ENCODE data around the gene SLC10A4. TPM values are rescaled to one million over a fixed set of nuclear protein-coding genes. Genes with fewer than 3 reads are reported as not detected.
"Not testable (repeated sequence)": the region's sequence is repeated elsewhere in the genome, so short reads cannot be mapped to it uniquely, and the experiment has no call there.

The SLC10A4 gene
- total and polyA plus RNA-seq, 2 of the 8 experiments (the other 6 are each of a cell fraction or from before 2014, with no cell fraction given), result 4.5 to 5.6 TPM

DNA sequence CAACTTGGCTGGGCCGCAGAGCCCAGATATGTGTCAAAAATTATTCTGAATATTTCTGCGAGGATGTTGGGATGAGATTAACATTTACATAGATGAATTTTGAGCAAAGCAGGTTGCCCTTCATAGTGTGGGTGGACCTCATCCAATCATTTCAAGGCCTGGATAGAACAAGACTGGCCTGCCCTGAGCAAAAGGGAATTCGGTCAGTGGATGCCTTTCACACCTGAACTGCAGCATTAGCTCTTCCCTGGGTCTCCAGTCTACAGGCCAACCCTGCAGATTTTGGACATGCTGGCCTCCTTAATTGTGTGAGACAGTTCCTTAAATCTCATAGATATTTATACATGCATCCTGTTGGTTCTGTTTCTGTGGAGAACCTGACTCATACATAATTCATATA lies 32.4 kb upstream of the SLC10A4 start:
- POLR2A ChIA-PET (ENCODE audit: partially characterized antibody), result interaction anchor here (0.6 kb wide), 1 partner anchor 18 kb away, joined by 3 read pairs; no protein-coding TSS in a partner anchor
- 95% methylated on average over 3 of the region's 3 CpGs; no CpG with 5 or more reads in 1 of the 2 experiments for WGBS, 2 experiments (ENCODE audit: extremely low coverage in 1 of 2, insufficient coverage in 1 of 2, insufficient read length in 1 of 2, insufficient replicate concordance in 2 of 2, low coverage in 1 of 2, low lambda C conversion rate in 2 of 2, missing lambda C conversion rate in 1 of 2)

DNA sequence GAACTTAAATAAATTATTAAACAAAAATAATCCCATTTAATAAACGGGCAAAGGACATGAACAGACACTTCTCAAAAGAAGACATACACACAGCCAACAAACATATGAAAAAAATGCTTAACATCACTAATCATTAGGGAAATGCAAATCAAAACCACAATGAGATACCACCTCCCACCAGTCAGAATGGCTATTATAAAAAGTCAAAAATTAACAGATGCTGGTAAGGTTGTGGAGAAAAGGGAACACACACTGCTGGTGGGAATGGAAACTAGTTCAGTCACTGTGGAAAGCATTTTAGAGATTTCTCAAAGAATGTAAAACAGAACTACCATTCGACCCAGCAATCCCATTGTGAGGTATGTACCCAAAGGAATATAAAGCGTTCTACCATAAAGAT lies 31.5 kb upstream of the SLC10A4 start:
- H3K23me2 ChIP-seq (ENCODE audit: low read depth, low read length); H4K20me1 ChIP-seq (replicated peaks in 1 of 2; ENCODE audit: control insufficient read depth in 1 of 2, insufficient read depth in 2 of 2, low read length in 2 of 2); H4K91ac ChIP-seq (replicated peaks; ENCODE audit: insufficient read length, low read length); H3K14ac ChIP-seq (ENCODE audit: insufficient read length); H3K27me3 ChIP-seq (replicated peaks in 1 of 4; ENCODE audit: control insufficient read depth in 3 of 4, extremely low read depth in 1 of 4, insufficient read depth in 3 of 4, low read length in 3 of 4); H3K4ac ChIP-seq (replicated peaks; ENCODE audit: insufficient read length, low read depth, low read length); H3K79me2 ChIP-seq (ENCODE audit: control insufficient read depth in 1 of 2, insufficient read depth in 2 of 2, low read length in 2 of 2); H3K27ac ChIP-seq (ENCODE audit: low read depth, low read length); CTCF ChIA-PET (ENCODE audit: partially characterized antibody); H3K56ac ChIP-seq (replicated peaks; ENCODE audit: insufficient read length, low read depth, low read length); H3K9ac ChIP-seq (replicated peaks in 1 of 4; ENCODE audit: extremely low read depth in 1 of 4, low read depth in 3 of 4, low read length in 3 of 4); H2BK5ac ChIP-seq (ENCODE audit: low read depth, low read length); H3K4me2 ChIP-seq (ENCODE audit: insufficient read depth in 1 of 2, low read depth in 2 of 2, low read length in 2 of 2); H2BK20ac ChIP-seq (ENCODE audit: low read length); FAIRE-seq; H2AFZ ChIP-seq (ENCODE audit: low read length); H4K5ac ChIP-seq (ENCODE audit: insufficient read length, low read depth, low read length); DNase-seq (ENCODE audit: low read depth in 1 of 2, low spot score in 2 of 2); H3K23ac ChIP-seq (ENCODE audit: insufficient read length); H3K79me1 ChIP-seq (ENCODE audit: low read depth, low read length); H3K9me3 ChIP-seq (ENCODE audit: insufficient read depth in 2 of 2, low read depth in 1 of 2, low read length in 1 of 2); H4K8ac ChIP-seq (ENCODE audit: extremely low read depth, insufficient read depth, low read length); H2AK5ac ChIP-seq (ENCODE audit: low read depth, low read length); H3K18ac ChIP-seq (ENCODE audit: extremely low read depth, low read length); H3K4me3 ChIP-seq (ENCODE audit: extremely low read depth in 1 of 4, insufficient read depth in 2 of 4, low read depth in 3 of 4, low read length in 4 of 4); H3K4me1 ChIP-seq (replicated peaks in 1 of 4; ENCODE audit: control insufficient read depth in 3 of 4, insufficient read depth in 4 of 4, low read length in 3 of 4); H2BK15ac ChIP-seq (ENCODE audit: low read length); H2BK120ac ChIP-seq (replicated peaks; ENCODE audit: low read depth, low read length); H2BK12ac ChIP-seq (ENCODE audit: low read depth, low read length); H3K36me3 ChIP-seq (ENCODE audit: control insufficient read depth in 2 of 4, insufficient read depth in 4 of 4, low read length in 3 of 4): not testable (repeated sequence)
- 91% methylated on average over 3 of the region's 3 CpGs; no CpG with 5 or more reads in 1 of the 2 experiments for WGBS, 2 experiments (ENCODE audit: extremely low coverage in 1 of 2, insufficient coverage in 1 of 2, insufficient read length in 1 of 2, insufficient replicate concordance in 2 of 2, low coverage in 1 of 2, low lambda C conversion rate in 2 of 2, missing lambda C conversion rate in 1 of 2)
- POLR2A ChIA-PET (ENCODE audit: partially characterized antibody), result interaction anchor here (0.6 kb wide), 1 partner anchor 17 kb away, joined by 3 read pairs; no protein-coding TSS in a partner anchor

More for the DNA sequence above, 32.4 kb upstream of the SLC10A4 start:
- no peak overlapping the region for H3K4me2 ChIP-seq (ENCODE audit: insufficient read depth in 1 of 2, low read depth in 2 of 2, low read length in 2 of 2)
- H3K4me1 ChIP-seq (replicated peaks in 1 of 4; ENCODE audit: control insufficient read depth in 3 of 4, insufficient read depth in 4 of 4, low read length in 3 of 4), result no peaks in the 10 kb centered on the region
- no peak overlapping the region for H2BK20ac ChIP-seq (ENCODE audit: low read length)
- no peak overlapping the region for H3K14ac ChIP-seq (ENCODE audit: insufficient read length)
- H3K79me1 ChIP-seq (ENCODE audit: low read depth, low read length), result no peaks in the 10 kb centered on the region
- no peaks in the 10 kb centered on the region for H3K23me2 ChIP-seq (ENCODE audit: low read depth, low read length)
- H3K36me3 ChIP-seq (ENCODE audit: control insufficient read depth in 2 of 4, insufficient read depth in 4 of 4, low read length in 3 of 4), result no peaks in the 10 kb centered on the region
- H3K18ac ChIP-seq (ENCODE audit: extremely low read depth, low read length), result no peak overlapping the region
- no peak overlapping the region; the same call in 1 of the 2 replicates for H4K8ac ChIP-seq (ENCODE audit: extremely low read depth, insufficient read depth, low read length)
- no peak overlapping the region for H3K23ac ChIP-seq (ENCODE audit: insufficient read length)
- no peak overlapping the region for H4K5ac ChIP-seq (ENCODE audit: insufficient read length, low read depth, low read length)
- H2AK5ac ChIP-seq (ENCODE audit: low read depth, low read length), result no peak overlapping the region
- CTCF ChIA-PET (ENCODE audit: partially characterized antibody), result no interaction called here
- peak overlapping the region in 1 of 4 experiments; percentile 37; a peak in 1 of 7 replicates for H3K9ac ChIP-seq (replicated peaks in 1 of 4; ENCODE audit: extremely low read depth in 1 of 4, low read depth in 3 of 4, low read length in 3 of 4)
- no peaks in the 10 kb centered on the region for H3K9me3 ChIP-seq (ENCODE audit: insufficient read depth in 2 of 2, low read depth in 1 of 2, low read length in 1 of 2)
- H3K27me3 ChIP-seq (replicated peaks in 1 of 4; ENCODE audit: control insufficient read depth in 3 of 4, extremely low read depth in 1 of 4, insufficient read depth in 3 of 4, low read length in 3 of 4), result no peaks in the 10 kb centered on the region
- H4K91ac ChIP-seq (replicated peaks; ENCODE audit: insufficient read length, low read length), result no peak overlapping the region
- no peak overlapping the region for H2BK5ac ChIP-seq (ENCODE audit: low read depth, low read length)
- FAIRE-seq (no peak), DNase-seq (ENCODE audit: low read depth in 1 of 2, low spot score in 2 of 2) (no peak)
- TF ChIP-seq TBP (IDR thresholded peaks at IDR 0.05; ENCODE audit: low read depth, low read length) (no peak), EZH2 (IDR thresholded peaks at IDR 0.05; ENCODE audit: low read depth, low read length, severe bottlenecking) (no peak), BACH1 (IDR thresholded peaks at IDR 0.05; ENCODE audit: low read length) (no peak)
- no peak overlapping the region for H3K27ac ChIP-seq (ENCODE audit: low read depth, low read length)
- no peaks in the 10 kb centered on the region for H4K20me1 ChIP-seq (replicated peaks in 1 of 2; ENCODE audit: control insufficient read depth in 1 of 2, insufficient read depth in 2 of 2, low read length in 2 of 2)
- no peak overlapping the region for H2AFZ ChIP-seq (ENCODE audit: low read length)
- no peak overlapping the region for H3K56ac ChIP-seq (replicated peaks; ENCODE audit: insufficient read length, low read depth, low read length)
- no peak overlapping the region for H2BK12ac ChIP-seq (ENCODE audit: low read depth, low read length)
- H3K79me2 ChIP-seq (ENCODE audit: control insufficient read depth in 1 of 2, insufficient read depth in 2 of 2, low read length in 2 of 2), result no peaks in the 10 kb centered on the region
- no peak overlapping the region for H2BK15ac ChIP-seq (ENCODE audit: low read length)
- no peak overlapping the region for H2BK120ac ChIP-seq (replicated peaks; ENCODE audit: low read depth, low read length)
- no peak overlapping the region for H3K4me3 ChIP-seq (ENCODE audit: extremely low read depth in 1 of 4, insufficient read depth in 2 of 4, low read depth in 3 of 4, low read length in 4 of 4)
- no peak overlapping the region for H3K4ac ChIP-seq (replicated peaks; ENCODE audit: insufficient read length, low read depth, low read length)
